NCI-H446 (cell line): ENCODE measurements around the gene IQGAP3.

Source experiments
- DNase-seq, 2 experiments: peaks; one replicate each; lab custom pipeline; 2025; lab: John Stamatoyannopoulos, UW

IQGAP3 gene

GRCh38 chr1:156540955-156541354 lies 31.4 kb downstream of the IQGAP3 start:
- DNase-seq = no peak

GRCh38 chr1:156539818-156540355 lies 32.5 kb downstream of the IQGAP3 start:
- DNase-seq = no peak

- DNase-seq = no peak
Measured at GRCh38 chr1:156538711-156539440, 33.5 kb downstream of the IQGAP3 start.

GRCh38 chr1:156537027-156537426 lies 35.3 kb downstream of the IQGAP3 start:
- no peak for DNase-seq

GRCh38 chr1:156534424-156535060 lies 37.8 kb downstream of the IQGAP3 start:
- no peak for DNase-seq

- no peak for DNase-seq
Measured at GRCh38 chr1:156533568-156534220, 38.7 kb downstream of the IQGAP3 start.

- DNase-seq = no peak
Measured at GRCh38 chr1:156532374-156532773, 40.0 kb downstream of the IQGAP3 start.

- no peak for DNase-seq
Measured at GRCh38 chr1:156530006-156530405, 42.4 kb downstream of the IQGAP3 start.

GRCh38 chr1:156528875-156529425 lies 43.4 kb downstream of the IQGAP3 start:
- DNase-seq = no peak

GRCh38 chr1:156528231-156528630 lies 44.1 kb downstream of the IQGAP3 start:
- DNase-seq = no peak

- DNase-seq = no peak
Measured at GRCh38 chr1:156527584-156527983, 44.8 kb downstream of the IQGAP3 start.

- no peak for DNase-seq
Measured at GRCh38 chr1:156525856-156526489, 46.4 kb downstream of the IQGAP3 start.

GRCh38 chr1:156525071-156525501 lies 47.3 kb downstream of the IQGAP3 start:
- DNase-seq = no peak

- DNase-seq = no peak
Measured at GRCh38 chr1:156524481-156524869, 47.9 kb downstream of the IQGAP3 start.

GRCh38 chr1:156523801-156524480 lies 48.4 kb downstream of the IQGAP3 start:
- DNase-seq = no peak

GRCh38 chr1:156522443-156522970 lies 49.9 kb downstream of the IQGAP3 start:
- DNase-seq = no peak

GRCh38 chr1:156517748-156518147 lies 54.6 kb downstream of the IQGAP3 start:
- no peak for DNase-seq

GRCh38 chr1:156516821-156517220 lies 55.5 kb downstream of the IQGAP3 start:
- DNase-seq = no peak

- DNase-seq = no peak
Measured at GRCh38 chr1:156515956-156516355, 56.4 kb downstream of the IQGAP3 start.

- DNase-seq = no peak
Measured at GRCh38 chr1:156513185-156513584, 59.2 kb downstream of the IQGAP3 start.

GRCh38 chr1:156511644-156512043 lies 60.7 kb downstream of the IQGAP3 start:
- no peak for DNase-seq
